GM18858 (cell line): ENCODE measurements around the gene CHRNB4.

Experiments used
- ATAC-seq: cut with Tn5 transposase; IDR thresholded peaks from one replicate; pipeline ENCODE4 v1.9.1; 2021; ENCODE audit not compliant: unreplicated experiment

The CHRNB4 gene

DNA sequence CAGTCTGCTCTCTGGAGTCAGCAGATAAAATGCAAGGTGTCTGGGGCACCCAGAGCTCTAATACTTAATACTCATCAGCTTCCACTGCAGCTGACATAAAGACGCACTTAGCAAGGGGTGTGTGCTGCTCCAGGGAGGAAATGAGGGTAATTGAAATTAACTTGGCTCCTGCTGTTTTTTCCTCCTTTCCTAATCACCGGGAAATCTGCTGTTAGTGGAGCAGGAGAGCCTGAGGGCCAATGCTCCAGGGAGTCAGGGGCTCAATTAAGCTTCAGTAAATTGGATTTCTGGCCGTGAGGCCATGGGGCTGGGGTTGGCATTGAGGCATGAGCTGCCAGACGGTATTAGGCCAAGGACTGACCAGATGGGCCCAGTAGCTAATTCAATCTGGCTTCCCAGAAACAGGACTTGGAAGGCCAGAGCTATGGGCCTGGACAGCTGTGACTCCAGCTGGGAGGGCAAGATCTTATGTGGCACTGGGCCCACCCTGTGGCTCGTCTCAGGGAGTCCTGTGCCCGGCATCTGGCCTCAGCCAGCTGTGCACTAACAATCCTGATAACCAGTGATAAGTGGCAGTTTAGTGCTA, 30.7 kb upstream of the CHRNB4 start:
- no peak for ATAC-seq

GRCh38 chr15:78668987-78669386, 28.0 kb upstream of the CHRNB4 start:
- no peak for ATAC-seq

DNA sequence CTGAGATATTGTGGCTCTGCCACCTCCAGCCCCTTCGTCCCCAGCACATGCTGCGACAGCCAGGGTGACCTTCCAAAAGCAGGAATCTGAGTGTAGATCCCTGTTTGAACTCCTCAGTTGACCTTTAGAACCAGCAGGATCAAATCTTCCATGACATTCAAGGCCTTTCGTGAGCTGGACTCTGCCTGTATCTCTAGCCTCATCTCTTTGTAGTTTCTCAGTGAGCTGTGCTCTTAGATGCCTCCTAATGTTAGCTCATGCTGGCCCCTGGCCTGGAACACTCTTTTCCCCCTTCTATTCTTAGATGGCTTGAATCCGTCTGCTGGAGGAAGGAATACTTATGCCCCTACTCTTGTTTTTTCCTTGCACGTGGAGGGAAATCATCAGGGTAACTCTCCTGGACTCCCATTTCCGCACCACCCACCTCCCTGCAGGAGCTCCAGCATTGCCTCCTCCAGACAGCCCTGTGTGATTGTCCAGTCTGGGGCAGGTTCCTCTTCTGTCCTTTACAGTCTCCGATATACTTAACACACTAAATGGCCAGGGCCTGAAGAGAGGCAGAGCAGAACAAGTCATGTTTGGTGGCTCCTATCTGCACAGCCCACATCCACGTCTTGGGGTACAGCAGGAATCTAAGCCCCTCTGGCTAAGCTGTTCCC, 26.7 kb upstream of the CHRNB4 start:
- ATAC-seq: no peak

DNA sequence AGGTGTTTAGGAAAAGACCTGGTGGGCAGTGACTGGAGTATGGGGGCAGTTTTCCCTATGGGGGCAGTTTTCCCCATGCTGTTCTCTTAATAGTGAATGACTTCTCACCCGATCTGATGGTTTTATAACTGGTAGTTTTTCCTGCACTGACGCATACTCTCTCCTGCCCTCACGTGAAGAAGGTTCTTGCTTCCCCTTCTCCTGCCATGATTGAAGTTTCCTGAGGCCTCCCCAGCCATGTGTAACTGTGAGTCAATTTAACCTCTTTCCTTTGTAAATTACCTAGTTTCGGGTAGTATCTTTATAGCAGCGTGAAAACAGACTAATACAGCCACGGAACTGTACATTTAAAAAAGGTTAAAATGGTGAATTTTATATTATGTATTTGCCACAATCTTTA, 25.0 kb upstream of the CHRNB4 start:
- ATAC-seq: no peak

DNA sequence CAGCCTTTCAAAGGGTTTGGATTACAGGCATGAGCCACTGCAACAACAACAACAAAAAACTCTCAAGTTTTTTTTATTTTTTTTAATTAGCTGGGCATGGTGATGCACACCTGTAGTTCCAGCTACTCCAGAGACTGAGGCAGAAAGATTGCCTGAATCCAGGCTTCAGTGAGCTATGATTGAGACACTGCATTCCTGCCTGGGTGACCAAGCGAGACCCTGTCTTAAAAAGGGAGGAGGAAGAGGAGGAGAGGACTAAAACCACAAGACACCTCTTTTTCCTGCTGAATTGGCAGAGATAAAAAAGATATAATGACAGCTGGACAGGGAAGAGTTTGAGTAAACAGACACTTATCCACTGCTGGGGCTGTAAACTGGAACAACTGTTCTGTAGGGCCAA, 22.7 kb upstream of the CHRNB4 start:
- no peak for ATAC-seq

- ATAC-seq: no peak
Measured at GRCh38 chr15:78662028-78662427, 21.0 kb upstream of the CHRNB4 start.

- no peak for ATAC-seq
Measured at GRCh38 chr15:78661001-78661400, 20.0 kb upstream of the CHRNB4 start.

DNA sequence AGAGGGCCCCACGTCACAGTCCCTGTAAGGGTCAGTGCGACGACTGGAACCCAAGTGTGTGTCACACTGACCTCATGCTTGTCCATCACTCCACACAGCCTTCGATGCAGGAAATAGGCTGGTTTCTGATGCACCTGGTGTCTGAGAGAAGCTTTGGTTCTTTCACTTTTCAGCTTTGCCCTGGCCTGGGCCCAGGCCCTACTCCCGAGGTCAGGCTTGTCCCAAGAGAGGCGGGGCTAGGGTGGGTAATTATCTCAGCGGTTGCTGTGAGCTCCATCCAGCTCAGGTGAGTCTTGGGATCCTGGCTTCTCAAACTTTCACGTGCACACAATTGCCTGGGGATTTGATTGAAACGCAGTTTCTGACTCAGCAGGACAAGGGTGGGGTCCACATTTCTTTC, 19.6 kb upstream of the CHRNB4 start:
- no peak for ATAC-seq

DNA sequence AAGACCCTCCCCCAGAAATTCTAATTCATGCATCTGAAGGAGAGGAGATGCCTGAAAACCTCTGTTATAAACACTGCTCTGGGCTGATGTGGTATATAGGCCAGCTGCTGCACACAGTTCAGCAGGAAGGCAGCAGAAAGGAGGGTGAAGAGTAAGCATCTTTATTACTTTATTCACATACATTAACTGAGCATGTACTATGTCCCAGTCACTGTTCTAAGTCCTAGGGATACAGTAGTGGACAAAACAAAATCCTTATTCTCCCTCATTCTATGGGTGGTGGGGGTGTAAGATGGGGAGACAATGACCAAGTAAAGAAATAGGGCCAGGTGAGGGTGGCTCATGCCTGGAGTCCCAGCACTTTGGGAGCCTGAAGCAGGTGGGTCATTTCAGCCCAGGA, 17.8 kb upstream of the CHRNB4 start:
- ATAC-seq: no peak

GRCh38 chr15:78654272-78654671, 13.3 kb upstream of the CHRNB4 start:
- no peak for ATAC-seq

GRCh38 chr15:78651930-78652615, 11.1 kb upstream of the CHRNB4 start:
- ATAC-seq: no peak

- no peak for ATAC-seq
Measured at GRCh38 chr15:78651007-78651406, 10.0 kb upstream of the CHRNB4 start.

DNA sequence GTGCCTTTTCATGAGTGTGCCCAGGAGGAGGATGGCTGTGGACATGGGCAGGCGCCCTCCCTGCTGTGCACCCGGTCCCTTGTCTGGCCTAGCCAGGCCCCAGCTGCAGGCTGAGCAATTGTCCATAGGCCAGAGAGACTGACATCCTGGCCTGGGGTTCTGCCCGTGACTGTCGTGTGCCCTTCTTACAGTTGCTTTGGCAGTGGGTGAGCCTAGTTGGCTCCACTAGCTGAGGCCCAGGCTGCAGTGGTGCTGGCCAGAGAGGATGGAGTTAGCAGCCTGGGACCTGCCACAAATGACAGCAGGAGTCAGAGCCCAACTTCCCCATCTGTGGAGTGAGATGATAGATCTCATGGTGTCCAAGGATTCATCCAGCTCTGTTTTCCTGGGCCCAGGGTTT, 9.0 kb upstream of the CHRNB4 start:
- no peak for ATAC-seq

DNA sequence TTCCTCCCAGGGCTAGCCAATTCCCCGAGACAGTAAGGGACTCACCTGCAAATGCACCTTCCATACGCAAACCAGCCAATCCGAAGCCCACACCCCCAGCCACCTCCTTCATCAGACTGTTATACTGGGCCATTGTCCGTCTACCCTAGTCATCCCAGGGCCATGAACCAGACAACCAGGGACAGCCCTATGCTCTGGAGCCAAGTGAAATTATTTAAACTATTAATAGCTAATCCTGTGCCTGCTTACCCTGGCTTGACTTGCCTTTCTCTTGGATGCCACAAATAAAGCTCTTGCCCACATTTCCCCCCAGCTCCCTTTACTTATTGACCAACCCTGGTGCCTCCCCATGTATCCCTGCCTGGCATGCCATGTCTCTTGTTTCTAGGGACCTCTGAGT, 4.0 kb upstream of the CHRNB4 start:
- no peak for ATAC-seq

GRCh38 chr15:78642331-78642730, 1.3 kb upstream of the CHRNB4 start:
- no peak for ATAC-seq

DNA sequence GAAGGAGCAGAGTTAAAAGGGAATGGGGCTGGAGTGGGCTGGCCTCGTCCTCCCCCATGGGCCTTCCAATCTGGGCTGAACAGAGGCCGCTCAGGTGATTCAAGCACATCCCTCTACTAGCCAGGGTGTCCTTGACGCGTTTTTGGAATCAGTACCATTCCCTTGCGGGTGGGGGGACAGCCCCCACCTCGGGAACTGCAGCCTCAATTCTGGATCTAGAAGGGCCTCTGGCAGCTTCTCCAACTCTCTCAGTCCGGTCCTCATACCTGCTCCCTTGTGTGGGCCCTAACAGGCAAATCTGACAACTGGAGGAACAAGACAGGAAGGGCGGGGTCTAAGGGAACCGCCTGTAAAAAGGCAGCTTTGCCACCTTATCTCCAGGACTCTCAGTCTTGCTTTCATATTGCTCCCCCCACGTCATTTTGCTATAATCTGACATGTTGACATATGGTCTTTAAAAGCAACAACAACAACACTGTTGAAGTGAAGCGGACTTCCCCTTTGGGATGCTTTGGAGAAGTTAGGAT, 802 bp upstream of the CHRNB4 start:
- ATAC-seq: no peak

DNA sequence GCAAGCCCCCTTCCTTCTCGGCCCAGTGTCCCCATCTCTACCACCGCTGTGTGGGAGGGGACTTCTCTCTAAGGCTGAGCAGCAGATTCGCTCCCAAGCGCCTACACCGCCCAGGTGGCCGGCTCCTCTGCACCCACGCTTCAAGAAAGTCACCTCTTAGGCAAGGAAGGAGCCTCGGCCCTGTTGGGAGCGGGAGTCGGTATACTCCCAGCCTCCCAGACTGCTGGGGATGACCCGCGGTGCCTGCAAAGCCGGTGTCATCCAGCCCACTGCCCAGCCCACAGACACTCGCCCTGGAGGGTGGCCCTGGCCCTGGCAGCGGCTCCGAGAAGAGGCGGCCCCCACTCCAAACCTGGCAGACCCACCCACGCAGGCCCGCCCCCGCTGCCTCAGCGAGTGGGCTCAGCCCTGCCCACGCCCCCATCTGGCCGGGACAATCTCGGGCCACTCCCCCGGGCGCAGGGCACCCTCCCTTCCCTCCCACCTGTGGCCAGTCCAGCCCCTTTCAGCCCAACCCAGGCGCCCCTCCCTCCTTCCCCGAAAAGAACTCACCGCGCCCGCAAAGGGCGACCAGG, 396 bp downstream of the CHRNB4 start:
- no peak for ATAC-seq

- ATAC-seq: no peak
Measured at GRCh38 chr15:78638658-78639314, 2.2 kb downstream of the CHRNB4 start.

GRCh38 chr15:78637776-78638435, 3.1 kb downstream of the CHRNB4 start:
- no peak for ATAC-seq

DNA sequence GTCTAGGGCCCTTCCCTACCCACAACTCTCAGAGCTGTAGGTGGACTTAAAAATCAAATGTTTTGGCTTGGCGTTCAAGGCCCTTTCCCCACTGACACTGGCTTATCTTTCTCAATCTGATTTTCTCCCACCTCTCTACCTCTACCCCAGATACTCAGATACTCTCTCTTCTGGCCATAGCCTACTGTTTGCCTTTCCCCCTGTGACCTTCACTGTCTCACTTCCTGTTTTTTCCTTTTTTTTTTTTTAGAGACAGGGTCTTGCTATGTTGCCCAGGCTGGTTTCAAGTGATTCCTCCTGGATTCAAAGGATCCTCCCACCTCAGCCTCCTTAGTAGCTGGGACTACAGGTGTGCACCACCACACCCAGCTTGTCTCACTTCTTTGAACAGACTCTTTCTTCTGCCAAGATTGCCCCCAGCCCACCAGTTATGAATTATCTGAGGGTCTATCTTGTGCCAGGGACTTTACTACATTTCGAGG, 4.6 kb downstream of the CHRNB4 start:
- ATAC-seq: no peak

- no peak for ATAC-seq
Measured at GRCh38 chr15:78635346-78635745, 5.7 kb downstream of the CHRNB4 start.
